Transverse colon (tissue), 4 donors: ENCODE results near the gene FAM149B1. TPM values are rescaled to one million over a fixed set of nuclear protein-coding genes. Genes with fewer than 3 reads are reported as not detected.

Source experiments
- DNase-seq: peaks from one replicate; pipeline ENCODE4 v3.0.0-alpha.2; 2019
- H3K27ac ChIP-seq, 4 donors: fragments of 200-600 bp; sonication (generic); 2 replicates each; pipeline ENCODE4 v1.5.1; 2016 to 2018; ENCODE audit warnings: inconsistent platforms in 4 of 4
- H3K27me3 ChIP-seq: fragments of 200-600 bp; sonication (generic); 2 replicates; pipeline ENCODE4 v1.5.1; 2017; ENCODE audit warnings: inconsistent platforms
- H3K36me3 ChIP-seq, 4 donors: fragments of 200-600 bp; sonication (generic); 2 replicates each; pipeline ENCODE4 v1.5.1; 2017 to 2019; ENCODE audit warnings: inconsistent platforms in 4 of 4
- H3K4me1 ChIP-seq, 4 donors: fragments of 200-600 bp; sonication (generic); 2 replicates each; pipeline ENCODE4 v1.5.1; 2017 to 2020; ENCODE audit warnings: inconsistent platforms in 4 of 4
- H3K4me3 ChIP-seq, 4 donors: fragments of 200-600 bp; sonication (generic); 1 replicate in 1 of 4; 2 replicates in 3 of 4; pipeline versions ENCODE4 v1.5.1 to v1.6.1; 2017 to 2019; ENCODE audit warnings: inconsistent platforms in 4 of 4
- H3K9me3 ChIP-seq, 2 donors: fragments of 200-600 bp; sonication (generic); 2 replicates each; pipeline ENCODE4 v1.5.1; 2017 to 2019; ENCODE audit warnings: inconsistent platforms in 2 of 2
- EP300 ChIP-seq: sonication (generic); formaldehyde crosslinking; IDR thresholded peaks from one replicate; pipeline ENCODE4 v1.6.1; 2017; ENCODE audit warnings: antibody characterized with exemption, low read depth
- POLR2A ChIP-seq: fragments of 450-650 bp; IDR thresholded peaks from one replicate; pipeline ENCODE4 v1.6.1; 2016; ENCODE audit warnings: antibody characterized with exemption, mild to moderate bottlenecking, moderate library complexity
- POLR2AphosphoS5 ChIP-seq, 3 donors: sonication (generic); formaldehyde crosslinking; IDR thresholded peaks; one replicate each; pipeline ENCODE4 v1.6.1; 2016; ENCODE audit warnings: antibody characterized with exemption in 3 of 3
- WGBS, 2 donors: methylation state at CpG; one replicate each; pipeline ENCODE4 v1.1.5; 2018; ENCODE audit warnings: low coverage in 1 of 2; 5-methylcytosine and 5-hydroxymethylcytosine counted together
- in situ Hi-C, 4 donors: fragments of 200-750 bp; cut with MboI; loops; one replicate each; pipeline versions ENCODE4 v1.15.0 to v1.15.1; 2017; ENCODE audit warnings: low sequenced_read_pairs in 3 of 4, low pct_ligation_motif_present in 1 of 4, low pct_unique_long_range_greater_than_20kb in 1 of 4
- intact Hi-C: fragments of 100-400 bp; cut with DNase I; formaldehyde crosslinking; loops from one replicate; pipeline ENCODE4 v1.15.1; 2023; ENCODE audit warnings: low total_unique reads
- total RNA-seq, 4 donors: library from RNA; depleted of rRNA; stranded (reverse); fragments of >200 nt; gene quantifications; one replicate each; pipeline ENCODE4 v1.1.0, GENCODE V29; 2016
- TF ChIP-seq, protein P1 (sequence below), 5 experiments: fragments of 200-600 bp in 3 of 5; fragments of 450-650 bp in 2 of 5; sonication (generic) in 3 of 5; IDR thresholded peaks; 1 replicate in 2 of 5; 2 replicates in 3 of 5; pipeline ENCODE4 v1.5.1; 2016 to 2017; ENCODE audit warnings: antibody characterized with exemption in 5 of 5, inconsistent platforms in 3 of 5, mild to moderate bottlenecking in 2 of 5, moderate library complexity in 1 of 5

The FAM149B1 gene
- total RNA-seq, 4 donors from 2014 or later = 9.7 to 32.0 (median 17.3) TPM

DNA sequence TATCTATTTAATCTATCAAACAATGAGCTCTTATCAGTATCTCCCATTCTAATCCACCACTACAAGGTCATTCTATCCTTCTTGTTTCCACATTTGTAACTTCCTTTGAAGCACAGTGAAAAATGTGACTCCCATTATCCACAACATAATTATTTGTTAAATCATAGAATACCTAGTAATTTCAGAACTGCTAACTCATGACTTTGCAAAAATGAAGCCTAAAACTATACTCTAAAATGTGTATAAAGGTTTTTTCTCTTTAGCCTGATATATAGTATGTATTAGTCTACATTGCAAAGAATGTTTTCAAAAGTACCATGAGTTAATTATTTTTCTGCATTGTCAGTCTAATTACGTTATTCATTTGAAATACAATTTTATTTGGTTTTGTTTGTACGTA, 96.5 kb downstream of the FAM149B1 start:
- Histone ChIP-seq H3K36me3 (no peaks in the 10 kb centered on the region), H3K4me3 (no peak overlapping the region), H3K9me3 (no peaks in the 10 kb centered on the region), H3K27ac (no peak overlapping the region), H3K4me1 (no peaks in the 10 kb centered on the region), H3K27me3 (no peaks in the 10 kb centered on the region)
- no peak for DNase-seq
- in situ Hi-C loops = loop anchor here in 1 of 4 donors (25.0 kb wide), 1 partner anchor 373 kb away; the partner anchor contains the start of gene MYOZ1
- TF ChIP-seq, protein P1, sequence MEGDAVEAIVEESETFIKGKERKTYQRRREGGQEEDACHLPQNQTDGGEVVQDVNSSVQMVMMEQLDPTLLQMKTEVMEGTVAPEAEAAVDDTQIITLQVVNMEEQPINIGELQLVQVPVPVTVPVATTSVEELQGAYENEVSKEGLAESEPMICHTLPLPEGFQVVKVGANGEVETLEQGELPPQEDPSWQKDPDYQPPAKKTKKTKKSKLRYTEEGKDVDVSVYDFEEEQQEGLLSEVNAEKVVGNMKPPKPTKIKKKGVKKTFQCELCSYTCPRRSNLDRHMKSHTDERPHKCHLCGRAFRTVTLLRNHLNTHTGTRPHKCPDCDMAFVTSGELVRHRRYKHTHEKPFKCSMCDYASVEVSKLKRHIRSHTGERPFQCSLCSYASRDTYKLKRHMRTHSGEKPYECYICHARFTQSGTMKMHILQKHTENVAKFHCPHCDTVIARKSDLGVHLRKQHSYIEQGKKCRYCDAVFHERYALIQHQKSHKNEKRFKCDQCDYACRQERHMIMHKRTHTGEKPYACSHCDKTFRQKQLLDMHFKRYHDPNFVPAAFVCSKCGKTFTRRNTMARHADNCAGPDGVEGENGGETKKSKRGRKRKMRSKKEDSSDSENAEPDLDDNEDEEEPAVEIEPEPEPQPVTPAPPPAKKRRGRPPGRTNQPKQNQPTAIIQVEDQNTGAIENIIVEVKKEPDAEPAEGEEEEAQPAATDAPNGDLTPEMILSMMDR (IDR thresholded peaks at IDR 0.05) = no peak
- no peak for TF ChIP-seq POLR2AphosphoS5 (IDR thresholded peaks at IDR 0.05)
- TF ChIP-seq POLR2A = no peak
- no peak for TF ChIP-seq EP300
- WGBS, 2 donors = 88 to 93% methylated on average over 2 of the region's 2 CpGs
- intact Hi-C loops = no loop called here

DNA sequence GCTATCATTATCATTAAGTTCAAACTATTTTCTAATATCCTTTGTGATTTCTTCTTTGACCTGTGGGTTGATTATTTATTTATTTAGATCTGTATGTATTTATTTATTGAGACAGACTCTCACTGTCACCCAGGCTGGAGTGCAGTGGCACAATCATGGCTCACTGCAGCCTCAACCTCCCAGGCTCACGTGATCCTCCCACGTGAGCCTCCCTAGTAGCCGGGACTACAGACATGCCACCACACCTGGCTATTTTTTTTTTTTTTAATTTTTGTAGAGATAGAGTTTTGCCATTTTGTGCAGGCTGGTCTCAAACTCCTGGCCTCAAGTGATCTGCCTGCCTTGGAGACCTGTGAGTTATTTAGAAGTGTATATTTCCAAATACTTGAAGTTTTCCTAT, 113.2 kb downstream of the FAM149B1 start:
- no peaks in the 10 kb centered on the region for H3K36me3 ChIP-seq
- DNase-seq = no peak
- H3K9me3 ChIP-seq = no peaks in the 10 kb centered on the region
- H3K4me3 ChIP-seq = no peak overlapping the region
- in situ Hi-C loops (no loop called here), intact Hi-C loops (no loop called here)
- H3K27me3 ChIP-seq = no peaks in the 10 kb centered on the region
- no peaks in the 10 kb centered on the region for H3K4me1 ChIP-seq
- TF ChIP-seq EP300 (no peak), POLR2A (no peak), POLR2AphosphoS5 (IDR thresholded peaks at IDR 0.05) (no peak)
- TF ChIP-seq, protein P1 (IDR thresholded peaks at IDR 0.05) = no peak
- WGBS, 2 donors = 91 to 100% methylated on average over 3 of the region's 3 CpGs
- H3K27ac ChIP-seq = no peak overlapping the region

DNA sequence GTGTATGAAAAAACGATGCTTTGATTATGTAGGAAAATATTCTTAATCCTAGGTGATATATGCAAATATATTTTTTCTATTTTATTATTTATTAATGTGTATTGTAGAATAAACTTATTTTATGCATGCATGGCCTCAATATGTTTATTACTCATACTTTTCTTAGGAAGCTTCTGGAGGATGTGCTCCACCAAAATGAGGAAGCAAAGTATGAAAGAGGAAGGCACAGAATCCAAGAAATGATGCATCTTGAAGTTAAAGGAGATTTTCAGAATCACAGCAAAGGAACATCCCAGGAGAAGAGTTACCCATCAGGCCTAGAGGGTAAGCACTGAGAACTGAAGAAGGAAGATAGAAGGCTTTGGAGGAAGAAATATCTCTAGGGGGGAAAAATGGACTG, 119.5 kb downstream of the FAM149B1 start:
- 74 to 84% methylated on average over 1 of the region's 1 CpG for WGBS, 2 donors

DNA sequence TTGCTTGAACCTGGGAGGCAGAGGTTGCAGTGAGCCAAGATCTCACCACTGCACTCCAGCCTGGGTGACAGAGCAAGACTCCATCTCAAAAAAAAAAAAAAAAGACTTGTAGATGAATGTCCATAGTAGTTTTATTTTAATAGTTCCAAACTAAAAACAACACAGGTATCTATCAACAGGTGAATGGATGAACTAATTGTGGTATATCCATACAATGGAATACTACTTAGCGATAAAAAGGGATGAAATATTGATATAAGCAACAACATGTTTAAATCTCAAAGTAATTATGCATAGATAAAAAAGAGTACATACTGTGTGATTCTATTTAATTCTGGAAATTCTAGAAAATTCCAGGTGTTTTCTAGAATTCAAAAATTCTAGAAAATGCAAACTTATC, 122.0 kb downstream of the FAM149B1 start:
- WGBS, 2 donors = 100% methylated on average over 1 of the region's 1 CpG
- in situ Hi-C loops (no loop called here), intact Hi-C loops (no loop called here)
- Histone ChIP-seq H3K36me3 (no peaks in the 10 kb centered on the region), H3K27ac (no peak overlapping the region), H3K4me1 (no peaks in the 10 kb centered on the region), H3K9me3 (no peaks in the 10 kb centered on the region), H3K27me3 (no peaks in the 10 kb centered on the region), H3K4me3 (no peak overlapping the region)
- TF ChIP-seq, protein P1 (IDR thresholded peaks at IDR 0.05) = no peak
- no peak for TF ChIP-seq POLR2AphosphoS5 (IDR thresholded peaks at IDR 0.05)
- TF ChIP-seq POLR2A = no peak
- TF ChIP-seq EP300 = no peak
- no peak for DNase-seq

More for the DNA sequence above, 119.5 kb downstream of the FAM149B1 start:
- Histone ChIP-seq H3K27me3 (no peaks in the 10 kb centered on the region), H3K9me3 (no peaks in the 10 kb centered on the region), H3K4me3 (no peak overlapping the region), H3K4me1 (no peaks in the 10 kb centered on the region), H3K27ac (no peak overlapping the region), H3K36me3 (no peaks in the 10 kb centered on the region)
- no peak for DNase-seq
- TF ChIP-seq EP300 (no peak), POLR2AphosphoS5 (IDR thresholded peaks at IDR 0.05) (no peak), POLR2A (no peak)
- TF ChIP-seq, protein P1 (IDR thresholded peaks at IDR 0.05) = no peak
- intact Hi-C loops = no loop called here
- in situ Hi-C loops = no loop called here
